Osteocyte (in vitro differentiated cells): ENCODE measurements around the gene CLN3. TPM values are rescaled to one million over a fixed set of nuclear protein-coding genes. Genes with fewer than 3 reads are reported as not detected.

Experiments used
- DNase-seq: peaks from one replicate; pipeline ENCODE4 v3.0.0; 2021; ENCODE audit warnings: mixed read lengths; ENCODE audit not compliant: unreplicated experiment; ENCODE audit errors: extremely low spot score
- H3K27ac Mint-ChIP-seq: one replicate; pipeline ENCODE4 v1.8.0; 2021; ENCODE audit warnings: mild to moderate bottlenecking, mixed read lengths; ENCODE audit not compliant: unreplicated experiment
- H3K27me3 Mint-ChIP-seq: one replicate; pipeline ENCODE4 v1.8.0; 2021; ENCODE audit warnings: mixed read lengths; ENCODE audit not compliant: unreplicated experiment
- H3K36me3 Mint-ChIP-seq: one replicate; pipeline ENCODE4 v1.8.0; 2021; ENCODE audit warnings: mixed read lengths; ENCODE audit not compliant: unreplicated experiment
- H3K4me1 Mint-ChIP-seq: one replicate; pipeline ENCODE4 v1.8.0; 2021; ENCODE audit warnings: mixed read lengths; ENCODE audit not compliant: unreplicated experiment
- H3K4me3 Mint-ChIP-seq: one replicate; pipeline ENCODE4 v1.8.0; 2021; ENCODE audit warnings: mild to moderate bottlenecking, moderate library complexity, mixed read lengths; ENCODE audit not compliant: unreplicated experiment
- H3K9me3 Mint-ChIP-seq: one replicate; pipeline ENCODE4 v1.8.0; 2021; ENCODE audit warnings: mixed read lengths; ENCODE audit not compliant: unreplicated experiment
- long read RNA-seq: library from polyadenylated mRNA; unstranded; transcript quantifications from one replicate; pipeline ENCODE4 v2.0.0, GENCODE V29; 2021
- total RNA-seq: library from RNA; stranded (reverse); gene quantifications from 2 replicates; pipeline ENCODE4 v1.2.1, GENCODE V29; 2021
- TF ChIP-seq, protein P1 (sequence below): fragments of 200-600 bp; sonication (generic); IDR thresholded peaks from 2 replicates; pipeline ENCODE4 v1.5.0; 2021; ENCODE audit warnings: antibody characterized with exemption, mild to moderate bottlenecking, moderate library complexity

CLN3 gene
- 39.4 and 50.7 TPM in 2 replicates for total RNA-seq
- long read RNA-seq, transcript CLN3-205 (15 exons, 1,876 nt), result minor isoform, 41 of 172 reads
- long read RNA-seq, transcript CLN3-244 (16 exons, 3,832 nt), result major isoform, 114 of 172 reads
- long read RNA-seq, transcript CLN3-204 (14 exons, 1,720 nt), result minor isoform, 5 of 172 reads
- long read RNA-seq, partial matches to known transcripts, result 6 of 172 reads
- long read RNA-seq, other reads (novel, unspliced or antisense), result 3 of 172 reads

- no peaks in the 10 kb centered on the region for H3K27me3 Mint-ChIP-seq
- peak within 1 kb of the TSS; percentile 100 for H3K27ac Mint-ChIP-seq
- TF ChIP-seq, protein P1, sequence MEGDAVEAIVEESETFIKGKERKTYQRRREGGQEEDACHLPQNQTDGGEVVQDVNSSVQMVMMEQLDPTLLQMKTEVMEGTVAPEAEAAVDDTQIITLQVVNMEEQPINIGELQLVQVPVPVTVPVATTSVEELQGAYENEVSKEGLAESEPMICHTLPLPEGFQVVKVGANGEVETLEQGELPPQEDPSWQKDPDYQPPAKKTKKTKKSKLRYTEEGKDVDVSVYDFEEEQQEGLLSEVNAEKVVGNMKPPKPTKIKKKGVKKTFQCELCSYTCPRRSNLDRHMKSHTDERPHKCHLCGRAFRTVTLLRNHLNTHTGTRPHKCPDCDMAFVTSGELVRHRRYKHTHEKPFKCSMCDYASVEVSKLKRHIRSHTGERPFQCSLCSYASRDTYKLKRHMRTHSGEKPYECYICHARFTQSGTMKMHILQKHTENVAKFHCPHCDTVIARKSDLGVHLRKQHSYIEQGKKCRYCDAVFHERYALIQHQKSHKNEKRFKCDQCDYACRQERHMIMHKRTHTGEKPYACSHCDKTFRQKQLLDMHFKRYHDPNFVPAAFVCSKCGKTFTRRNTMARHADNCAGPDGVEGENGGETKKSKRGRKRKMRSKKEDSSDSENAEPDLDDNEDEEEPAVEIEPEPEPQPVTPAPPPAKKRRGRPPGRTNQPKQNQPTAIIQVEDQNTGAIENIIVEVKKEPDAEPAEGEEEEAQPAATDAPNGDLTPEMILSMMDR, result no peak
- H3K4me3 Mint-ChIP-seq, result peak within 1 kb of the TSS; percentile 95
- DNase-seq, result peak; percentile 95
- peaks cover 8% of the 10 kb centered on the region for H3K36me3 Mint-ChIP-seq
- H3K4me1 Mint-ChIP-seq, result peaks cover 5% of the 10 kb centered on the region
- H3K9me3 Mint-ChIP-seq, result no peaks in the 10 kb centered on the region
Observed at GRCh38 chr16:28491970-28492474, at the start of gene CLN3. CLN3 (minus strand) TSS chr16:28492074; CDS start chr16:28491759, 315 bp downstream.

- H3K27me3 Mint-ChIP-seq, result peaks cover 12% of the 10 kb centered on the region
- TF ChIP-seq, protein P1, result no peak
- DNase-seq, result no peak
- H3K9me3 Mint-ChIP-seq, result no peaks in the 10 kb centered on the region
- H3K4me1 Mint-ChIP-seq, result peaks cover 26% of the 10 kb centered on the region
- no peak overlapping the region for H3K4me3 Mint-ChIP-seq
- no peak overlapping the region for H3K27ac Mint-ChIP-seq
- H3K36me3 Mint-ChIP-seq, result peaks cover 16% of the 10 kb centered on the region
Observed at GRCh38 chr16:28540346-28540745, 48.5 kb upstream of the CLN3 start.

- TF ChIP-seq, protein P1, result no peak
- peaks cover 26% of the 10 kb centered on the region for H3K4me1 Mint-ChIP-seq
- peaks cover 21% of the 10 kb centered on the region for H3K36me3 Mint-ChIP-seq
- peak; percentile 93 for DNase-seq
- H3K9me3 Mint-ChIP-seq, result no peaks in the 10 kb centered on the region
- peaks cover 6% of the 10 kb centered on the region for H3K27me3 Mint-ChIP-seq
- H3K4me3 Mint-ChIP-seq, result peak within 1 kb of the TSS; percentile 76
- H3K27ac Mint-ChIP-seq, result peak within 1 kb of the TSS; percentile 92
Observed at GRCh38 chr16:28538733-28539596, 47.1 kb upstream of the CLN3 start, which contains the start of gene NUPR1. NUPR1 (minus strand) TSS chr16:28538974; CDS start chr16:28538907, 67 bp downstream.

DNA sequence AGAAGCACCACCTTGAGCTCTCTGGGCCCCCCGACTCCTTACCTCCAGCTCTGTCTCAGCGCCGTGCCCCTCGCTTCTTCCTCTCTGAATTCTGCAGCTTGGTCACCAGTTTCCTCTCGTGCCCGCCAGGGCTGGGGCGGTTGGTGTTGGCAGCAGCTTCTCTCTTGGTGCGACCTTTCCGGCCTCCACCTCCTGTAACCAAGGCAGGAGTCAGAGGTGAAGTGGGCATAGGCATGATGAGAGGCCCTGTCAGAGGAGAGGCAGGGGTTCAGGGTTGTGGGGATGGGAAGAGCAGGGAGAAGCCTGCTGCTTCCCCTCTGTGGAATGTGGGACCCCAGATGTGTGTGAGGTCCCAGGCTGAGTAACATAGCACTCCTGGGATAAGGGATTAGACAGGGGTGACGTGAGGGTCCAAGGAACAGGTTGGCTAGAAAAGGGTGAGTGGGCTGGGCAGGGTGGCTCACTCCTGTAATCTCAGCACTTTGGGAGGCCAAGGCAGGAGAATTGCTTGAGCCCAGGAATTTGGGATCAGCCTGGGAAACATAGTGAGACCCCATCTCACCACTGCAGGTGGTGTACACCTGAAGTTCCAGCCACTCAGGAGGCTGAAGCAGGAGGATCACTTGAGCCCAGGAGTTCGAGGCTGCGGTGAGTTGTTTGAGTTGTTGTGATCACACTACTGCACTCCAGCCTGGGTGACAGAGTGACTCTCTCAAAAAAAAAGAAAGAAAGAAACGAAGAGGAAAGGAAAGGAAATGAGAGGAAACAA is 46.3 kb upstream of the CLN3 start:
- H3K4me1 Mint-ChIP-seq, result peaks cover 26% of the 10 kb centered on the region
- peak overlapping the region; percentile 92 for H3K27ac Mint-ChIP-seq
- H3K9me3 Mint-ChIP-seq, result no peaks in the 10 kb centered on the region
- peak overlapping the region; percentile 76 for H3K4me3 Mint-ChIP-seq
- H3K27me3 Mint-ChIP-seq, result peaks cover 5% of the 10 kb centered on the region
- DNase-seq, result no peak
- TF ChIP-seq, protein P1, result no peak
- H3K36me3 Mint-ChIP-seq, result peaks cover 21% of the 10 kb centered on the region
